Measurements from ENCODE around the gene HNRNPA1L2. TPM values are rescaled to one million over a fixed set of nuclear protein-coding genes. Genes with fewer than 3 reads are reported as not detected.

Gene HNRNPA1L2
- total and polyA plus RNA-seq, 2 experiments from 2014 or later: 3.6 to 9.4 TPM

DNA sequence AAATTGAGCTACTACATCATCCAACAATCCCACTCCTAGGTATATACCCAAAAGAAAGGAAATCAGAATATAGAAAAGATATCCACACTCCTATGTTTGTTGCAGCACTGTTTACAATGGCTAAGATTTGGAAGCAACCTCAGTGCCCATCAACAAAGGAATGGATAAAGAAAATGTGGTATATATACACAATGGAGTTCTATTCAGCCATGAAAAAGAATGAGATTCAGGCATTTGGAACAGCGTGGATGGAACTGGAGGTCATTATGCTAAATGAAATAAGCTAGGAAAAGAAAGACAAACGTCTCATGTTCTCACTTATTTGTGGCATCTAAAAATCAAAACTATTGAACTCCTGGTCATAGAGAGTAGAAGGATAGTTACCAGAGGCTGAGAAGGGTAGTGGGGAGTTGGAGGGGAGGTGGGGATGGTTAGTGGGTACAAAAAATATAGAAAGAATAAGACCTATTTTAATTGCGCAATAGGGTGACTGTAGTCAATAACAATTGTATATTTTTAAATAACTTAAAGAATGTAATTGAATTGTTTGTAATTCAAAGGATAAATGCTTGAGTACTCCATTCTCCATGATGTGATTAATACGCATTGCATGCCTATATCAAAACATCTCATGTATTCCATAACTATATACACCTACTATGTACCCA lies 27.0 kb upstream of the HNRNPA1L2 start:
- no peak overlapping the region for H3K27ac ChIP-seq (ENCODE audit: low read depth)
- H3K9me2 ChIP-seq (ENCODE audit: insufficient read depth): no peaks in the 10 kb centered on the region; the same call in 1 of the 2 replicates
- Mint-ChIP-seq H3K36me3 (ENCODE audit: low read depth) (no peaks in the 10 kb centered on the region), H3K4me1 (peaks cover 8% of the 10 kb centered on the region), H3K27me3 (ENCODE audit: insufficient read depth, low read depth, poor library complexity) (no peaks in the 10 kb centered on the region), H3K27ac (no peak overlapping the region), H3K9me3 (no peaks in the 10 kb centered on the region), H3K4me3 (no peak overlapping the region)
- H3K27me3 ChIP-seq (ENCODE audit: insufficient read depth): no peaks in the 10 kb centered on the region
- DNase-seq (ENCODE audit: low spot score) (no peak), ATAC-seq (no peak)
- H3K4me2 ChIP-seq: no peak overlapping the region
- H3F3A ChIP-seq (replicated peaks; ENCODE audit: low read depth): no peaks in the 10 kb centered on the region
- H2AFZ ChIP-seq: no peak overlapping the region
- H3K4me1 ChIP-seq (ENCODE audit: insufficient read depth): peaks cover 14% of the 10 kb centered on the region; the same call in 1 of the 2 replicates
- H3K36me3 ChIP-seq (ENCODE audit: insufficient read depth): no peaks in the 10 kb centered on the region
- TF ChIP-seq ZNF114 (CRISPR knock-in tag; IDR thresholded peaks at IDR 0.05) (no peak), POLR2AphosphoS5 (IDR thresholded peaks at IDR 0.05; ENCODE audit: low read depth) (no peak), NANOG (IDR thresholded peaks at IDR 0.05; ENCODE audit: borderline replicate concordance) (no peak), STAT1 (IDR thresholded peaks at IDR 0.05; ENCODE audit: unreplicated experiment) (no peak), ZNF331 (CRISPR knock-in tag; IDR thresholded peaks at IDR 0.05; ENCODE audit: low read depth) (no peak), EZH2phosphoT487 (IDR thresholded peaks at IDR 0.05; ENCODE audit: unreplicated experiment) (no peak), JUNB (IDR thresholded peaks at IDR 0.05; ENCODE audit: unreplicated experiment) (no peak), CREB1 (CRISPR knock-in tag; IDR thresholded peaks at IDR 0.05; ENCODE audit: low read depth) (no peak), EZH2 (IDR thresholded peaks at IDR 0.05; ENCODE audit: low read depth, unreplicated experiment) (no peak)
- TF ChIP-seq, protein P1, sequence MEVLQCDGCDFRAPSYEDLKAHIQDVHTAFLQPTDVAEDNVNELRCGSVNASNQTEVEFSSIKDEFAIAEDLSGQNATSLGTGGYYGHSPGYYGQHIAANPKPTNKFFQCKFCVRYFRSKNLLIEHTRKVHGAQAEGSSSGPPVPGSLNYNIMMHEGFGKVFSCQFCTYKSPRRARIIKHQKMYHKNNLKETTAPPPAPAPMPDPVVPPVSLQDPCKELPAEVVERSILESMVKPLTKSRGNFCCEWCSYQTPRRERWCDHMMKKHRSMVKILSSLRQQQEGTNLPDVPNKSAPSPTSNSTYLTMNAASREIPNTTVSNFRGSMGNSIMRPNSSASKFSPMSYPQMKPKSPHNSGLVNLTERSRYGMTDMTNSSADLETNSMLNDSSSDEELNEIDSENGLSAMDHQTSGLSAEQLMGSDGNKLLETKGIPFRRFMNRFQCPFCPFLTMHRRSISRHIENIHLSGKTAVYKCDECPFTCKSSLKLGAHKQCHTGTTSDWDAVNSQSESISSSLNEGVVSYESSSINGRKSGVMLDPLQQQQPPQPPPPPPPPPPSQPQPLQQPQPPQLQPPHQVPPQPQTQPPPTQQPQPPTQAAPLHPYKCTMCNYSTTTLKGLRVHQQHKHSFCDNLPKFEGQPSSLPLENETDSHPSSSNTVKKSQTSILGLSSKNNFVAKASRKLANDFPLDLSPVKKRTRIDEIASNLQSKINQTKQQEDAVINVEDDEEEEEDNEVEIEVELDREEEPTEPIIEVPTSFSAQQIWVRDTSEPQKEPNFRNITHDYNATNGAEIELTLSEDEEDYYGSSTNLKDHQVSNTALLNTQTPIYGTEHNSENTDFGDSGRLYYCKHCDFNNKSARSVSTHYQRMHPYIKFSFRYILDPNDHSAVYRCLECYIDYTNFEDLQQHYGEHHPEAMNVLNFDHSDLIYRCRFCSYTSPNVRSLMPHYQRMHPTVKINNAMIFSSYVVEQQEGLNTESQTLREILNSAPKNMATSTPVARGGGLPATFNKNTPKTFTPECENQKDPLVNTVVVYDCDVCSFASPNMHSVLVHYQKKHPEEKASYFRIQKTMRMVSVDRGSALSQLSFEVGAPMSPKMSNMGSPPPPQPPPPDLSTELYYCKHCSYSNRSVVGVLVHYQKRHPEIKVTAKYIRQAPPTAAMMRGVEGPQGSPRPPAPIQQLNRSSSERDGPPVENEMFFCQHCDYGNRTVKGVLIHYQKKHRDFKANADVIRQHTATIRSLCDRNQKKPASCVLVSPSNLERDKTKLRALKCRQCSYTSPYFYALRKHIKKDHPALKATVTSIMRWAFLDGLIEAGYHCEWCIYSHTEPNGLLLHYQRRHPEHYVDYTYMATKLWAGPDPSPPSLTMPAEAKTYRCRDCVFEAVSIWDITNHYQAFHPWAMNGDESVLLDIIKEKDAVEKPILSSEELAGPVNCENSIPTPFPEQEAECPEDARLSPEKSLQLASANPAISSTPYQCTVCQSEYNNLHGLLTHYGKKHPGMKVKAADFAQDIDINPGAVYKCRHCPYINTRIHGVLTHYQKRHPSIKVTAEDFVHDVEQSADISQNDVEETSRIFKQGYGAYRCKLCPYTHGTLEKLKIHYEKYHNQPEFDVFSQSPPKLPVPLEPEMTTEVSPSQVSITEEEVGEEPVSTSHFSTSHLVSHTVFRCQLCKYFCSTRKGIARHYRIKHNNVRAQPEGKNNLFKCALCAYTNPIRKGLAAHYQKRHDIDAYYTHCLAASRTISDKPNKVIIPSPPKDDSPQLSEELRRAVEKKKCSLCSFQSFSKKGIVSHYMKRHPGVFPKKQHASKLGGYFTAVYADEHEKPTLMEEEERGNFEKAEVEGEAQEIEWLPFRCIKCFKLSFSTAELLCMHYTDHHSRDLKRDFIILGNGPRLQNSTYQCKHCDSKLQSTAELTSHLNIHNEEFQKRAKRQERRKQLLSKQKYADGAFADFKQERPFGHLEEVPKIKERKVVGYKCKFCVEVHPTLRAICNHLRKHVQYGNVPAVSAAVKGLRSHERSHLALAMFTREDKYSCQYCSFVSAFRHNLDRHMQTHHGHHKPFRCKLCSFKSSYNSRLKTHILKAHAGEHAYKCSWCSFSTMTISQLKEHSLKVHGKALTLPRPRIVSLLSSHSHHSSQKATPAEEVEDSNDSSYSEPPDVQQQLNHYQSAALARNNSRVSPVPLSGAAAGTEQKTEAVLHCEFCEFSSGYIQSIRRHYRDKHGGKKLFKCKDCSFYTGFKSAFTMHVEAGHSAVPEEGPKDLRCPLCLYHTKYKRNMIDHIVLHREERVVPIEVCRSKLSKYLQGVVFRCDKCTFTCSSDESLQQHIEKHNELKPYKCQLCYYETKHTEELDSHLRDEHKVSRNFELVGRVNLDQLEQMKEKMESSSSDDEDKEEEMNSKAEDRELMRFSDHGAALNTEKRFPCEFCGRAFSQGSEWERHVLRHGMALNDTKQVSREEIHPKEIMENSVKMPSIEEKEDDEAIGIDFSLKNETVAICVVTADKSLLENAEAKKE (CRISPR knock-in tag; IDR thresholded peaks at IDR 0.05): no peak
- TF ChIP-seq, protein P2, sequence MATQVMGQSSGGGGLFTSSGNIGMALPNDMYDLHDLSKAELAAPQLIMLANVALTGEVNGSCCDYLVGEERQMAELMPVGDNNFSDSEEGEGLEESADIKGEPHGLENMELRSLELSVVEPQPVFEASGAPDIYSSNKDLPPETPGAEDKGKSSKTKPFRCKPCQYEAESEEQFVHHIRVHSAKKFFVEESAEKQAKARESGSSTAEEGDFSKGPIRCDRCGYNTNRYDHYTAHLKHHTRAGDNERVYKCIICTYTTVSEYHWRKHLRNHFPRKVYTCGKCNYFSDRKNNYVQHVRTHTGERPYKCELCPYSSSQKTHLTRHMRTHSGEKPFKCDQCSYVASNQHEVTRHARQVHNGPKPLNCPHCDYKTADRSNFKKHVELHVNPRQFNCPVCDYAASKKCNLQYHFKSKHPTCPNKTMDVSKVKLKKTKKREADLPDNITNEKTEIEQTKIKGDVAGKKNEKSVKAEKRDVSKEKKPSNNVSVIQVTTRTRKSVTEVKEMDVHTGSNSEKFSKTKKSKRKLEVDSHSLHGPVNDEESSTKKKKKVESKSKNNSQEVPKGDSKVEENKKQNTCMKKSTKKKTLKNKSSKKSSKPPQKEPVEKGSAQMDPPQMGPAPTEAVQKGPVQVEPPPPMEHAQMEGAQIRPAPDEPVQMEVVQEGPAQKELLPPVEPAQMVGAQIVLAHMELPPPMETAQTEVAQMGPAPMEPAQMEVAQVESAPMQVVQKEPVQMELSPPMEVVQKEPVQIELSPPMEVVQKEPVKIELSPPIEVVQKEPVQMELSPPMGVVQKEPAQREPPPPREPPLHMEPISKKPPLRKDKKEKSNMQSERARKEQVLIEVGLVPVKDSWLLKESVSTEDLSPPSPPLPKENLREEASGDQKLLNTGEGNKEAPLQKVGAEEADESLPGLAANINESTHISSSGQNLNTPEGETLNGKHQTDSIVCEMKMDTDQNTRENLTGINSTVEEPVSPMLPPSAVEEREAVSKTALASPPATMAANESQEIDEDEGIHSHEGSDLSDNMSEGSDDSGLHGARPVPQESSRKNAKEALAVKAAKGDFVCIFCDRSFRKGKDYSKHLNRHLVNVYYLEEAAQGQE (IDR thresholded peaks at IDR 0.05; ENCODE audit: unreplicated experiment): no peak
- TF ChIP-seq, protein P3, sequence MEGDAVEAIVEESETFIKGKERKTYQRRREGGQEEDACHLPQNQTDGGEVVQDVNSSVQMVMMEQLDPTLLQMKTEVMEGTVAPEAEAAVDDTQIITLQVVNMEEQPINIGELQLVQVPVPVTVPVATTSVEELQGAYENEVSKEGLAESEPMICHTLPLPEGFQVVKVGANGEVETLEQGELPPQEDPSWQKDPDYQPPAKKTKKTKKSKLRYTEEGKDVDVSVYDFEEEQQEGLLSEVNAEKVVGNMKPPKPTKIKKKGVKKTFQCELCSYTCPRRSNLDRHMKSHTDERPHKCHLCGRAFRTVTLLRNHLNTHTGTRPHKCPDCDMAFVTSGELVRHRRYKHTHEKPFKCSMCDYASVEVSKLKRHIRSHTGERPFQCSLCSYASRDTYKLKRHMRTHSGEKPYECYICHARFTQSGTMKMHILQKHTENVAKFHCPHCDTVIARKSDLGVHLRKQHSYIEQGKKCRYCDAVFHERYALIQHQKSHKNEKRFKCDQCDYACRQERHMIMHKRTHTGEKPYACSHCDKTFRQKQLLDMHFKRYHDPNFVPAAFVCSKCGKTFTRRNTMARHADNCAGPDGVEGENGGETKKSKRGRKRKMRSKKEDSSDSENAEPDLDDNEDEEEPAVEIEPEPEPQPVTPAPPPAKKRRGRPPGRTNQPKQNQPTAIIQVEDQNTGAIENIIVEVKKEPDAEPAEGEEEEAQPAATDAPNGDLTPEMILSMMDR (conservative IDR thresholded peaks at IDR 0.05; ENCODE audit: low read depth in 2 of 2): no peak
- H3K4me3 ChIP-seq: no peak overlapping the region
- H3K79me2 ChIP-seq (replicated peaks; ENCODE audit: insufficient read depth): peaks cover 19% of the 10 kb centered on the region
- 0 out of 2 replicates have a peak, but pooled peaks cover 5% of the 10 kb centered on the region for H4K20me1 ChIP-seq (replicated peaks; ENCODE audit: insufficient read depth)

Measured in GM23338 (cell line).